DND-41 (cell line): ENCODE measurements around the gene SORBS1.

Source experiments
- ATAC-seq: fragments of 200-7000 bp; cut with Tn5 transposase; 3 replicates; pipeline ENCODE4 v1.9.1; 2021; ENCODE audit warnings: low read depth; ENCODE audit not compliant: insufficient read depth
- DNase-seq: peaks from one replicate; pipeline ENCODE4 v3.0.0-alpha.2; 2020
- H2AFZ ChIP-seq: 2 replicates; pipeline ENCODE4 v1.6.0; 2012; ENCODE audit warnings: low read depth, low read length
- H3K27ac ChIP-seq: 2 replicates; pipeline ENCODE4 v1.5.1; 2012; ENCODE audit warnings: low read length, inconsistent platforms
- H3K27me3 ChIP-seq: fragments of 200-600 bp; sonication (generic); 2 replicates; pipeline ENCODE4 v1.6.0; 2012; ENCODE audit warnings: low read length, mild to moderate bottlenecking, inconsistent platforms; ENCODE audit not compliant: insufficient read depth, poor library complexity
- H3K36me3 ChIP-seq: 2 replicates; pipeline ENCODE4 v1.5.1; 2012; ENCODE audit warnings: low read length, inconsistent platforms; ENCODE audit not compliant: insufficient read depth
- H3K4me1 ChIP-seq: 2 replicates; pipeline ENCODE4 v1.5.1; 2012; ENCODE audit warnings: mild to moderate bottlenecking, low read length; ENCODE audit not compliant: insufficient read depth
- H3K4me2 ChIP-seq: 2 replicates; pipeline ENCODE4 v1.6.0; 2012; ENCODE audit warnings: mild to moderate bottlenecking, moderate library complexity, low read length, inconsistent platforms; ENCODE audit not compliant: insufficient read depth
- H3K4me3 ChIP-seq, 2 experiments: fragments of 200-600 bp in 1 of 2; shearing (Covaris generic) in 1 of 2; 2 replicates each; pipeline ENCODE4 v1.5.1; 2012 to 2016; ENCODE audit warnings: inconsistent platforms in 2 of 2, low read length in 2 of 2, mild to moderate bottlenecking in 2 of 2, low read depth in 1 of 2, moderate library complexity in 1 of 2
- H3K79me2 ChIP-seq: 2 replicates; pipeline ENCODE4 v1.6.0; 2012; ENCODE audit warnings: low read length, inconsistent platforms; ENCODE audit not compliant: insufficient read depth
- H3K9ac ChIP-seq: 2 replicates; pipeline ENCODE4 v1.6.0; 2012; ENCODE audit warnings: low read depth, mild to moderate bottlenecking, inconsistent platforms, low read length, moderate library complexity
- H3K9me3 ChIP-seq: 2 replicates; pipeline ENCODE4 v1.5.1; 2012; ENCODE audit warnings: low read length, moderate library complexity, mild to moderate bottlenecking, inconsistent platforms; ENCODE audit not compliant: insufficient read depth, severe bottlenecking
- H4K20me1 ChIP-seq: 2 replicates; pipeline ENCODE4 v1.6.0; 2012; ENCODE audit warnings: low read length; ENCODE audit not compliant: insufficient read depth
- EZH2 ChIP-seq: IDR thresholded peaks from 3 replicates; pipeline ENCODE4 v1.6.1; 2012; ENCODE audit warnings: borderline replicate concordance, low read depth, mild to moderate bottlenecking, moderate library complexity, low read length, inconsistent platforms; ENCODE audit not compliant: severe bottlenecking
- TF ChIP-seq, protein P1 (sequence below): IDR thresholded peaks from 2 replicates; pipeline ENCODE4 v1.5.1; 2012; ENCODE audit warnings: borderline replicate concordance, low read length, moderate library complexity, mild to moderate bottlenecking; ENCODE audit not compliant: poor library complexity, severe bottlenecking; ENCODE audit errors: extremely low read depth

Gene SORBS1

DNA sequence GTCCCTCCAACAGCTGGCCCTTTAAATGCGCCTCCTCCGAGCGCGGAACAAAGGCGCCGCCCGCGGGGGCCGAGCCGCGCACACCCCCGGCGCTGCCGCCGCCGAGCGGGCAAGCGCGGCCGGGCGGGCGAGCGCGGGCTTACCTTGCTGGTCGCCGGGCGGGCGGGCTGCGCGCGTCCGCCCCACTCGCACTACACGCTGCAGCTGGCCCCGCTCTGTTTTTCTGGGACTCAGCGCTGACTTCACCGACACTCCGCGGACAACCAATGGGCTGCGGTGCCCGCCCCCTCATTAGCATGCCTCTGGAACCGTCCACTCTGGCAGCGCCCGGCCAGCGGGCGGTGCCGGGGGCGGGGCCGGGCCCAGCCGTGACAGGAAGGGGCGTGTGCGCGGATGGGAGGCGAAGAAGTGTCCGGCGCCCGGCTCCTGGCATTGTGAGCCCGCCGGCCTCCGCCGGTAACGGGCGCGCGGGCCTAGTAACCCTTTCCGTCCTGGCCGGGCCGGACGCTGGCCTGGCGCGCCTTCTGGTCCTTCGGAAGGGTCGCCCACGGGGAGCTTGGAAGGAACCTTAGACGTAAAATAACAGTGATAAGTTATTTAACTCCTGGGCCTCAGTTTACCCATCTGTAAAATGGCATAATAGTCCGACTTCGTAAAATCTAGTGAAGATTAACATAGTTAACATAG is at the start of gene SORBS1:
Gene SORBS1 (minus strand): TSS at position 195 of the 687 bp plus-strand sequence. CDS start 120,236 bp downstream, outside the sequence.
- Histone ChIP-seq H3K27me3 (no peaks in the 10 kb centered on the region), H3K79me2 (no peaks in the 10 kb centered on the region), H3K4me3 (no peak within 1 kb of the TSS), H3K36me3 (no peaks in the 10 kb centered on the region), H3K9me3 (no peaks in the 10 kb centered on the region), H3K27ac (no peak within 1 kb of the TSS), H3K4me2 (no peak within 1 kb of the TSS), H4K20me1 (no peaks in the 10 kb centered on the region), H2AFZ (no peak within 1 kb of the TSS), H3K9ac (no peak within 1 kb of the TSS), H3K4me1 (no peaks in the 10 kb centered on the region)
- no peak for ATAC-seq
- TF ChIP-seq EZH2 = no peak
- TF ChIP-seq, protein P1, sequence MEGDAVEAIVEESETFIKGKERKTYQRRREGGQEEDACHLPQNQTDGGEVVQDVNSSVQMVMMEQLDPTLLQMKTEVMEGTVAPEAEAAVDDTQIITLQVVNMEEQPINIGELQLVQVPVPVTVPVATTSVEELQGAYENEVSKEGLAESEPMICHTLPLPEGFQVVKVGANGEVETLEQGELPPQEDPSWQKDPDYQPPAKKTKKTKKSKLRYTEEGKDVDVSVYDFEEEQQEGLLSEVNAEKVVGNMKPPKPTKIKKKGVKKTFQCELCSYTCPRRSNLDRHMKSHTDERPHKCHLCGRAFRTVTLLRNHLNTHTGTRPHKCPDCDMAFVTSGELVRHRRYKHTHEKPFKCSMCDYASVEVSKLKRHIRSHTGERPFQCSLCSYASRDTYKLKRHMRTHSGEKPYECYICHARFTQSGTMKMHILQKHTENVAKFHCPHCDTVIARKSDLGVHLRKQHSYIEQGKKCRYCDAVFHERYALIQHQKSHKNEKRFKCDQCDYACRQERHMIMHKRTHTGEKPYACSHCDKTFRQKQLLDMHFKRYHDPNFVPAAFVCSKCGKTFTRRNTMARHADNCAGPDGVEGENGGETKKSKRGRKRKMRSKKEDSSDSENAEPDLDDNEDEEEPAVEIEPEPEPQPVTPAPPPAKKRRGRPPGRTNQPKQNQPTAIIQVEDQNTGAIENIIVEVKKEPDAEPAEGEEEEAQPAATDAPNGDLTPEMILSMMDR = no peak
- DNase-seq = no peak

DNA sequence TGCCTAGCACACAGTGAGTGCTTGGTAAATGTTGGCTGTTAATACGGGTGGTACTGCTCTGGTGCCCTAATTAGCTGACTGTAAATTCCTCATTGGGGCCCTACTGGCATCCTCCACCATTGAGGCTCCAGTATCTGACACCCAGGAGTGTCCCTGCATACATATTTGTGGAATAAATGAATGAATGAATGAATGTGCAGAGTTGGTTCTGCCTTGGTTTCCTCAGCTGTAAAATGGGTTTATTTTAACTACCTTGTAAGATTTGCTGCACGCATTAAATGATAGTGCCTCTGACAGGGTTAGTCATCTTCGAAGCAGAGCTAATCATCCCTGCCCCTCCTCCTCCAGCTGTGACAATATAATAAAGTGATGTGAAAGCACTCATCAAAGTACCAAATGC is 49.6 kb upstream of the SORBS1 start:
- Histone ChIP-seq H4K20me1 (no peaks in the 10 kb centered on the region), H2AFZ (no peak overlapping the region), H3K4me1 (no peaks in the 10 kb centered on the region), H3K9me3 (no peaks in the 10 kb centered on the region), H3K4me2 (no peak overlapping the region), H3K27me3 (no peaks in the 10 kb centered on the region), H3K9ac (no peak overlapping the region), H3K79me2 (no peaks in the 10 kb centered on the region), H3K27ac (no peak overlapping the region), H3K4me3 (no peak overlapping the region), H3K36me3 (peaks cover 96% of the 10 kb centered on the region)
- no peak for DNase-seq
- no peak for TF ChIP-seq EZH2
- TF ChIP-seq, protein P1 = no peak
- no peak for ATAC-seq

DNA sequence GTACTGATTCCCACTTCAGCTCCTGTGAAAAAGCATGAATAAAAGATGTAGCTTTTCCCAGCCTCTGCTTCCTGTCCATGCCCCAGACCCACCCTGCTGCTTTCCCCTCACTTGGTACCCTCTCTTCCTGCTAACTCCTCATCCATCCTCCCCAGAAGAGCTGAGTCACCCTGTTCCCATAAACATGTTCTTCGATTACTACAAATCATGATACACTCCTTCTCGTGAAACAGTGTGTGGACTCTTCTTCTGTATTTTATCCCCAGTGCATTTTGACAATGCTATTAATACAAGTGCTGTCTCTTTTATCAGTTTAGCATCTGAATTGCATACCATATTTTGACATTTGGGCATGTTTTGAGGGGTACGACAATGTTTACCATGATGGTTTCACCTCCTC is 45.8 kb upstream of the SORBS1 start:
- Histone ChIP-seq H3K79me2 (no peaks in the 10 kb centered on the region), H3K36me3 (peaks cover 68% of the 10 kb centered on the region), H3K27ac (no peak overlapping the region), H3K4me1 (no peaks in the 10 kb centered on the region), H2AFZ (no peak overlapping the region), H3K9ac (no peak overlapping the region), H3K27me3 (no peaks in the 10 kb centered on the region), H3K9me3 (no peaks in the 10 kb centered on the region), H3K4me3 (no peak overlapping the region), H3K4me2 (no peak overlapping the region), H4K20me1 (0 out of 2 replicates have a peak, but pooled peaks cover 3% of the 10 kb centered on the region)
- TF ChIP-seq EZH2 = no peak
- TF ChIP-seq, protein P1 = no peak
- DNase-seq (no peak), ATAC-seq (no peak)
